ENCODE data around the gene SPAG9.
A peak's percentile ranks its signal among the peaks of the same experiment; 100 is the strongest.

GRCh38 chr17:51121620-51122472 lies 1.2 kb upstream of the SPAG9 start:
- no peak for TF ChIP-seq CTCF (IDR thresholded peaks at IDR 0.05; ENCODE audit: poor library complexity, severe bottlenecking)
- no peak for TF ChIP-seq SMC3 (conservative IDR thresholded peaks at IDR 0.05; ENCODE audit: poor library complexity)
- TF ChIP-seq EZH2 (IDR thresholded peaks at IDR 0.05; ENCODE audit: borderline replicate concordance, insufficient read depth, low read length, poor library complexity, severe bottlenecking) = no peak
- TF ChIP-seq TAF1 (IDR thresholded peaks at IDR 0.05; ENCODE audit: low read depth) = no peak
- TF ChIP-seq POLR2AphosphoS5 (IDR thresholded peaks at IDR 0.05) = peak; percentile 41
- no peak for TF ChIP-seq REST (IDR thresholded peaks at IDR 0.05; ENCODE audit: borderline replicate concordance)
- no peak for TF ChIP-seq RAD21 (conservative IDR thresholded peaks at IDR 0.05)

All from neural cell (in vitro differentiated cells).